ENCODE results near the gene DHX8. TPM values are rescaled to one million over a fixed set of nuclear protein-coding genes. Genes with fewer than 3 reads are reported as not detected.

DHX8 gene
- polyA plus RNA-seq, 4 donors: 37.9 to 48.6 (median 42.4) TPM

GRCh38 chr17:43543771-43544575 lies 60.2 kb downstream of the DHX8 start:
- DNase-seq (ENCODE audit: low read depth in 4 of 4, low spot score in 3 of 4): no peak

GRCh38 chr17:43545383-43545632 lies 61.5 kb downstream of the DHX8 start:
- DNase-seq (ENCODE audit: low read depth in 4 of 4, low spot score in 3 of 4): no peak

- peak; percentile 70 to 87 (median 78) for DNase-seq (ENCODE audit: low read depth in 4 of 4, low spot score in 3 of 4)
Observed at GRCh38 chr17:43546319-43547188, 62.8 kb downstream of the DHX8 start, which contains the start of gene ETV4. ETV4 (minus strand) TSS chr17:43546340; CDS start chr17:43545617, 723 bp downstream.

GRCh38 chr17:43547189-43547550 lies 63.4 kb downstream of the DHX8 start:
- no peak for DNase-seq (ENCODE audit: low read depth in 4 of 4, low spot score in 3 of 4)

GRCh38 chr17:43547659-43548256 lies 64.0 kb downstream of the DHX8 start:
- no peak for DNase-seq (ENCODE audit: low read depth in 4 of 4, low spot score in 3 of 4)

GRCh38 chr17:43548689-43549379 lies 65.1 kb downstream of the DHX8 start:
- DNase-seq (ENCODE audit: low read depth in 4 of 4, low spot score in 3 of 4): no peak

GRCh38 chr17:43549496-43549895 lies 65.7 kb downstream of the DHX8 start:
- no peak for DNase-seq (ENCODE audit: low read depth in 4 of 4, low spot score in 3 of 4)

- DNase-seq (ENCODE audit: low read depth in 4 of 4, low spot score in 3 of 4): no peak
Observed at GRCh38 chr17:43550754-43551153, 67.0 kb downstream of the DHX8 start.

GRCh38 chr17:43552229-43552837 lies 68.6 kb downstream of the DHX8 start:
- no peak for DNase-seq (ENCODE audit: low read depth in 4 of 4, low spot score in 3 of 4)

- no peak for DNase-seq (ENCODE audit: low read depth in 4 of 4, low spot score in 3 of 4)
Observed at GRCh38 chr17:43553573-43553972, 69.8 kb downstream of the DHX8 start.

GRCh38 chr17:43554857-43555256 lies 71.1 kb downstream of the DHX8 start:
- DNase-seq (ENCODE audit: low read depth in 4 of 4, low spot score in 3 of 4): no peak

- DNase-seq (ENCODE audit: low read depth in 4 of 4, low spot score in 3 of 4): no peak
Observed at GRCh38 chr17:43556292-43556691, 72.5 kb downstream of the DHX8 start.

- no peak for DNase-seq (ENCODE audit: low read depth in 4 of 4, low spot score in 3 of 4)
Observed at GRCh38 chr17:43558805-43559160, 75.0 kb downstream of the DHX8 start.

GRCh38 chr17:43559161-43559816 lies 75.5 kb downstream of the DHX8 start:
- DNase-seq (ENCODE audit: low read depth in 4 of 4, low spot score in 3 of 4): no peak

GRCh38 chr17:43560461-43561427 lies 77.0 kb downstream of the DHX8 start:
- DNase-seq (ENCODE audit: low read depth in 4 of 4, low spot score in 3 of 4): no peak

GRCh38 chr17:43562679-43563599 lies 79.2 kb downstream of the DHX8 start:
- DNase-seq (ENCODE audit: low read depth in 4 of 4, low spot score in 3 of 4): no peak

GRCh38 chr17:43563600-43564594 lies 80.1 kb downstream of the DHX8 start:
- no peak for DNase-seq (ENCODE audit: low read depth in 4 of 4, low spot score in 3 of 4)

Data from left renal pelvis (tissue), 4 donors.